Kidney (tissue), 14 donors: ENCODE data around the gene TPP1. TPM values are rescaled to one million over a fixed set of nuclear protein-coding genes. Genes with fewer than 3 reads are reported as not detected.

Experiments used
- DNase-seq, 5 donors: peaks; one replicate each; pipeline ENCODE4 v3.0.0-alpha.2; 2013 to 2020
- FAIRE-seq: peaks from 2 replicates; lab custom pipeline; 2012; peaks lifted over from hg19 to GRCh38; lab: Jason Lieb, UNC
- H3K27ac ChIP-seq, 2 donors: one replicate each; pipeline ENCODE4 v1.7.0; 2013; ENCODE audit warnings: low read depth in 2 of 2, low read length in 2 of 2, inconsistent platforms in 1 of 2
- H3K27me3 ChIP-seq: one replicate; pipeline ENCODE4 v1.7.1; 2013; ENCODE audit warnings: low read length, inconsistent platforms; ENCODE audit not compliant: control insufficient read depth, insufficient read depth
- H3K36me3 ChIP-seq, 3 donors: one replicate each; pipeline versions ENCODE4 v1.7.0 to v1.7.1; 2013; ENCODE audit warnings: low read length in 3 of 3, control low read depth in 1 of 3, inconsistent platforms in 1 of 3; ENCODE audit not compliant: insufficient read depth in 3 of 3, control insufficient read depth in 2 of 3
- H3K4me1 ChIP-seq, 3 donors: one replicate each; pipeline versions ENCODE4 v1.7.0 to v1.7.1; 2013; ENCODE audit warnings: low read length in 3 of 3, inconsistent platforms in 1 of 3, low read depth in 1 of 3; ENCODE audit not compliant: control insufficient read depth in 2 of 3, insufficient read depth in 2 of 3
- H3K4me3 ChIP-seq, 3 donors: one replicate each; pipeline versions ENCODE4 v1.7.0 to v1.8.1; 2013; ENCODE audit warnings: low read length in 3 of 3, control low read depth in 1 of 3, inconsistent platforms in 1 of 3
- H3K9ac ChIP-seq, 3 donors: one replicate each; pipeline versions ENCODE4 v1.7.0 to v1.7.1; 2013; ENCODE audit warnings: low read length in 3 of 3, control low read depth in 1 of 3, inconsistent platforms in 1 of 3
- H3K9me3 ChIP-seq, 3 donors: one replicate each; pipeline versions ENCODE4 v1.7.0 to v1.7.1; 2013; ENCODE audit warnings: low read length in 3 of 3, control low read depth in 1 of 3, inconsistent platforms in 1 of 3; ENCODE audit not compliant: control insufficient read depth in 2 of 3, insufficient read depth in 1 of 3
- CTCF ChIP-seq: IDR thresholded peaks from 3 replicates; pipeline ENCODE4 v1.5.1; 2012; ENCODE audit warnings: mild to moderate bottlenecking, moderate library complexity, borderline replicate concordance; ENCODE audit not compliant: insufficient read depth; ENCODE audit errors: extremely low read depth
- intact Hi-C: fragments of 100-400 bp; cut with DNase I; formaldehyde crosslinking; loops from one replicate; pipeline ENCODE4 v1.11.1; 2022
- polyA plus RNA-seq: library from polyadenylated mRNA; stranded (reverse); fragments of 350-450 nt; fragmentation: Illumina TruSeq; extraction: RNeasy Lipid Tissue Mini Kit (QIAGEN cat#74804); gene quantifications from one replicate; pipeline ENCODE4 v1.2.3, GENCODE V29; 2014; ENCODE audit warnings: low read depth, low replicate concordance; ENCODE audit not compliant: insufficient read depth
- total RNA-seq: library from RNA; stranded (reverse); fragmentation: NEBNext Ultra II Directional; extraction: Animal tissue kit (Norgen Biotek cat#: 25700); gene quantifications from one replicate; pipeline ENCODE4 v1.2.1, GENCODE V29; 2021
- donor health status: control.
- donor health status: control.
- donor health status: control.
- donor health status: control.
- donor health status: control.
- donor health status: DM: yes; HTN: yes; CAD: no.
- donor health status: Normal renal cell carcinoma (clear cell type).

TPP1 gene
- total and polyA plus RNA-seq, 2 donors from 2014 or later = 84.2 to 115 TPM

GRCh38 chr11:6626971-6627761, 7.9 kb upstream of the TPP1 start:
- intact Hi-C loops = no loop called here
- FAIRE-seq = no peak
- no peak for TF ChIP-seq CTCF

GRCh38 chr11:6625832-6626420, 6.7 kb upstream of the TPP1 start:
- H3K4me3 ChIP-seq = no peak overlapping the region
- H3K4me1 ChIP-seq = peaks cover 0 to 2% (median 0%) of the 10 kb centered on the region in 3 donors
- FAIRE-seq (no peak), DNase-seq (peak in 1 of 5 donors; percentile 60)
- H3K36me3 ChIP-seq = peaks cover 2 to 7% (median 3%) of the 10 kb centered on the region in 3 donors
- intact Hi-C loops = no loop called here
- H3K27me3 ChIP-seq = no peaks in the 10 kb centered on the region
- no peaks in the 10 kb centered on the region for H3K9me3 ChIP-seq
- TF ChIP-seq CTCF = no peak
- H3K9ac ChIP-seq = no peak overlapping the region
- H3K27ac ChIP-seq = no peak overlapping the region

More at GRCh38 chr11:6626971-6627761, 7.9 kb upstream of the TPP1 start:
- Histone ChIP-seq H3K4me3 (no peak overlapping the region), H3K36me3 (peaks cover 2 to 7% (median 3%) of the 10 kb centered on the region in 3 donors), H3K27ac (no peak overlapping the region), H3K9ac (no peak overlapping the region), H3K4me1 (peaks cover 0 to 2% (median 0%) of the 10 kb centered on the region in 3 donors), H3K27me3 (no peaks in the 10 kb centered on the region), H3K9me3 (no peaks in the 10 kb centered on the region)
- DNase-seq = peak in 1 of 5 donors; percentile 51

GRCh38 chr11:6625156-6625831, 6.1 kb upstream of the TPP1 start:
- Histone ChIP-seq H3K4me1 (peaks cover 0 to 2% (median 0%) of the 10 kb centered on the region in 3 donors), H3K4me3 (no peak overlapping the region), H3K9ac (no peak overlapping the region), H3K9me3 (no peaks in the 10 kb centered on the region), H3K36me3 (peaks cover 2 to 7% (median 3%) of the 10 kb centered on the region in 3 donors), H3K27ac (no peak overlapping the region), H3K27me3 (no peaks in the 10 kb centered on the region)
- intact Hi-C loops = no loop called here
- peak in 1 of 5 donors; percentile 45 for DNase-seq
- FAIRE-seq = no peak
- TF ChIP-seq CTCF = no peak
